Muscle of leg (tissue), 11 donors: Measurements from ENCODE around the gene FAF1. TPM values are rescaled to one million over a fixed set of nuclear protein-coding genes. Genes with fewer than 3 reads are reported as not detected.

ENCODE experiments used
- DNase-seq: peaks from one replicate; pipeline ENCODE4 v3.0.0; 2013
- H3K27ac ChIP-seq: one replicate; pipeline ENCODE4 v1.5.1; 2013; ENCODE audit warnings: mild to moderate bottlenecking, low read length, control low read depth
- H3K27me3 ChIP-seq: one replicate; pipeline ENCODE4 v1.6.1; 2013; ENCODE audit warnings: low read length; ENCODE audit not compliant: control insufficient read depth, insufficient read depth
- H3K36me3 ChIP-seq: one replicate; pipeline ENCODE4 v1.6.1; 2013; ENCODE audit warnings: low read length; ENCODE audit not compliant: control insufficient read depth, insufficient read depth
- H3K4me1 ChIP-seq: one replicate; pipeline ENCODE4 v1.6.1; 2013; ENCODE audit warnings: low read length; ENCODE audit not compliant: control insufficient read depth, insufficient read depth
- H3K4me3 ChIP-seq: one replicate; pipeline ENCODE4 v1.5.1; 2013; ENCODE audit warnings: low read length, control low read depth
- H3K9me3 ChIP-seq: replicated peaks from 2 replicates; pipeline ENCODE4 v1.6.1; 2013; ENCODE audit warnings: low read depth, low read length; ENCODE audit not compliant: control insufficient read depth
- WGBS: methylation state at CpG from one replicate; pipeline ENCODE4 v1.1.5; 2013; ENCODE audit warnings: missing lambda C conversion rate; ENCODE audit not compliant: insufficient coverage; 5-methylcytosine and 5-hydroxymethylcytosine counted together
- polyA plus RNA-seq, 8 donors: library from polyadenylated mRNA; unstranded; fragments of 120-200 nt; gene quantifications; one replicate each; pipeline versions ENCODE4 v1.2.1 to v1.2.3, GENCODE V29; 2013; ENCODE audit warnings: inconsistent platforms in 1 of 8, low replicate concordance in 1 of 8; ENCODE audit not compliant: insufficient read length in 8 of 8, insufficient read depth in 1 of 8
- total RNA-seq: library from RNA; stranded (reverse); fragments of 120-200 nt; gene quantifications from one replicate; pipeline ENCODE4 v1.2.4, GENCODE V29; 2013

Gene FAF1
- total and polyA plus RNA-seq, 9 donors, result 35.6 to 51.7 (median 38.6) TPM

DNA sequence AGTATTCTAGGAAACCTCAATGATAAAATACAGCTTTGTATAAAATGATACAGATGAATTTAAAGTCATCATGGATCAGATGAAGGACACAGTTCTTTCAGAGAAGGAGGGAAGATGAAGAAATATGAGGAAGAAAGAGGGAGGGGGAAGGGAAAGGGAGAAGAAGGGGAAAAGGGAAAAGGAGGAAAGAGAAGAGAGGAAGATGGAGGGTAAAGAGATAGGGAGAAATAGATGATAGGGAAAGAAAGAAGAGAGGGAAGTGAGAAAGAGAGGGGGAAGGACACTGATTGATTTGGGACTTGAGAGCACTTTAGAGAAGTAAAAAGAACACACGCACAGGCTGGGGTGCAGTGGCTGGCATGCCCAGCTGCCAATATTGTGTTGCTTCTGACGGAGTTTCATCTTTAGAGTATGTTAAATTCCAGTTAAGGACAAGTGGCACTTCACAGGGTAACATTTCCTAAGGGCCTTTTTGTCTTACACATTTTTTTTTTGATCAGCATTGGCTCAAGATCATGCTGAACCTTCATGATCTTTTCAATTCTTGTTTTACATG lies 300.9 kb downstream of the FAF1 start:
- Histone ChIP-seq H3K36me3 (no peaks in the 10 kb centered on the region), H3K4me3 (no peak overlapping the region), H3K4me1 (no peaks in the 10 kb centered on the region), H3K27ac (no peak overlapping the region), H3K27me3 (no peaks in the 10 kb centered on the region), H3K9me3 (no peaks in the 10 kb centered on the region)
- WGBS, result 75% methylated on average over 2 of the region's 2 CpGs
- no peak for DNase-seq

DNA sequence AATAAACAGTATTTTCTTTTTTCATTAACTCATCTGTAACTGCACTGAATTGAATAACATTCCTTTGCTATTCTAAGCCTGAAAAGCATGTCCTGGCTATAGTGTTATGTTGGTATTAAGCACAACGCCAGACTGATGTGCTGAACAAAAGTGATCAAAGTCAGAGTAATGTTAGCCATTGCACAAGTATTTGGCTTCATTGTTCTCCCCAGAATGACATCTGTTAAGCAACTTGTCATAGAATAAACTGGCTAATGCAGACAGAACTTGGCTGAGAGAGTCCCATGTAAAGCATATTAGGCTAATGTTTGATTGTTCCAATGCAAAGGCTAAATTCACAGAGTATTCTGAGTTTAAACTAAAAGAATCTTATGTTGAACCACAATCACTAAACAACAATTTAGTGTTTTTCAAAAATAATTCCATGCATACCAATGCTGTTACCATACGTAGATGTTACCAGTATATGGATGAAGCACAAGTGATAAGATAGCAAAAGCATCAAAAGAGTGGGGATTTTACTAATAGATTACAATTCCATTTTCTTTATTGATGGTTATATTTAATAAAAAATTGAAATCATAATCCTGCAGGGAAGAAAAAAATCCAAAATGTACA lies 301.5 kb downstream of the FAF1 start:
- WGBS, result no CpG with 5 or more reads among the region's 2 CpGs
- no peak overlapping the region for H3K27ac ChIP-seq
- DNase-seq, result no peak
- no peaks in the 10 kb centered on the region for H3K27me3 ChIP-seq
- no peak overlapping the region for H3K4me3 ChIP-seq
- no peaks in the 10 kb centered on the region for H3K36me3 ChIP-seq
- no peaks in the 10 kb centered on the region for H3K9me3 ChIP-seq
- no peaks in the 10 kb centered on the region for H3K4me1 ChIP-seq

DNA sequence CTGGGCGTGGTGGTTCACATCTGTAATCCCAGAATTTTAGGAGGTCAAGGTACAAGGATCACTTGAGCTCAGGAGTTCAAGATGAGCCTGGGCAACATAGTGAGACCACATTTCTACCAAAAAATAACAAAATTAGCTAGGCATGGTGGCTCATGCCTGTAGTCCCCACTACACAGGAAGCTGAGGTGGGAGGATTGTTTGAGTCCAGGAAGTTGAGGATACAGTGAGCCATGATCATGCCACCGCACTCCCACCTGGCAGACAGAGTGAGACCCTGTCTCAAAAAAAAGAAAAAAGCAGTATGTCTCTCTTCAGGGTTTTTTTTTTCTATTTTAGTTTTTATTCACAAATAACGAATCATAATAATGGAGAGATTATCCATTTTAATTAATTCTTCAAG lies 303.1 kb downstream of the FAF1 start:
- no peaks in the 10 kb centered on the region for H3K27me3 ChIP-seq
- H3K9me3 ChIP-seq, result no peaks in the 10 kb centered on the region
- WGBS, result no CpG with 5 or more reads among the region's 3 CpGs
- H3K27ac ChIP-seq, result no peak overlapping the region
- no peak for DNase-seq
- no peaks in the 10 kb centered on the region for H3K36me3 ChIP-seq
- no peaks in the 10 kb centered on the region for H3K4me1 ChIP-seq
- no peak overlapping the region for H3K4me3 ChIP-seq

DNA sequence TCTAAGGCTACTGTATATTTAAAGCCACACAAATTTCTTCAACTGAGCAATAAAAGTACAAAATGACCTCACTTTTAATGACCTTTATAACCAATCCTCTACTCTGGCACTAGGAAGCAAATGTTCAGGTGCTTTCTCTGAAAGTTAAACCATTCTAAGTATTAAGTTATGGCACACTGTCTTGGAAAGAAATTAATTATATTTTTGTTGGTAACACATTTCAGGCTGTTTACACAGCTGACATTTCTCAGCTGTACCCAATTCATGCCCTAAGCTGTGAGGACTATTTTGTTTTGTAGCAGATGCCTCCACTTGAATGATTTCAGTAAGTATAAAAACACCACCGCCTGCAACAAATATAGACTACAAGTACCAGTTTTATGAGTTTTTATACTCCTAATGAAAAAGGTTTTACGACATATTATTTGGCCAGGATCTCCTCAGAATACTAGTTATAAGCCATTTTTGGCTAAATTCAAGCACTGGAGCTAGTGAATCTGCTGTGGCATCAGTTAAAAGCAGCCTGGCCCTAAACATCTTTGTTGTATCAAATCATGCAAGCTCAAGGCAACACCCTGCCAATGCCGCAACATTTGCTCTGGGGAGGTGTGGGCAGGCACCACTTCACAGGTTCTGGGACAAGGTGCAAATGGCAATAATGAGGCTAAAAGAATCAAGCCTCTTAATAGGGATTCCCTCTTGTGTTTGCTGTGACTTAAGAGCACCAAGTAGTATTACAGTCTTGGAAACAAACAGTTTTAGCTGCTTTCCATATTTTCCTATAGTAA lies 308.4 kb downstream of the FAF1 start:
- no peak for DNase-seq
- no peaks in the 10 kb centered on the region for H3K27me3 ChIP-seq
- no CpG with 5 or more reads among the region's 3 CpGs for WGBS
- H3K36me3 ChIP-seq, result no peaks in the 10 kb centered on the region
- H3K4me1 ChIP-seq, result no peaks in the 10 kb centered on the region
- H3K9me3 ChIP-seq, result no peaks in the 10 kb centered on the region
- no peak overlapping the region for H3K4me3 ChIP-seq
- no peak overlapping the region for H3K27ac ChIP-seq

DNA sequence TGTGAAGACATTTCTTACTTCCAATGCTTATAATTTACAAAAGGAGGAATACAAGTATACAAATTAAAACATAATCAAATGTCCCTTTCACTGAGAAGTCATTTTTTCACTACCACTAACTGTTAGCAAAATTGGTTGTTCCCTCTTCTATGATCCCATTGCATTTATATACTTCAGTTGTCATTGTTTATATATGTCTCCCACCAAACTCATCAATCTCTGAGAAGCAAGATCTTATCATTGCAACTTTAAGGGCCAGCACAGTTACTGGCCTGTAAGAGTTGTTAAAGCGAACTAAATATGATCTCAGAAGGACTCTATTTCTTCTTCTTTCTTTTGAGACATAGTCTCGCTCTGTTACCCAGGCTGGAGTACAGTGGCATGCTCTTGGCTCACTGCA lies 313.5 kb downstream of the FAF1 start:
- Histone ChIP-seq H3K27ac (no peak overlapping the region), H3K36me3 (no peaks in the 10 kb centered on the region), H3K4me3 (no peak overlapping the region), H3K4me1 (no peaks in the 10 kb centered on the region), H3K27me3 (no peaks in the 10 kb centered on the region), H3K9me3 (no peaks in the 10 kb centered on the region)
- no peak for DNase-seq
- 93% methylated on average over 2 of the region's 2 CpGs for WGBS

DNA sequence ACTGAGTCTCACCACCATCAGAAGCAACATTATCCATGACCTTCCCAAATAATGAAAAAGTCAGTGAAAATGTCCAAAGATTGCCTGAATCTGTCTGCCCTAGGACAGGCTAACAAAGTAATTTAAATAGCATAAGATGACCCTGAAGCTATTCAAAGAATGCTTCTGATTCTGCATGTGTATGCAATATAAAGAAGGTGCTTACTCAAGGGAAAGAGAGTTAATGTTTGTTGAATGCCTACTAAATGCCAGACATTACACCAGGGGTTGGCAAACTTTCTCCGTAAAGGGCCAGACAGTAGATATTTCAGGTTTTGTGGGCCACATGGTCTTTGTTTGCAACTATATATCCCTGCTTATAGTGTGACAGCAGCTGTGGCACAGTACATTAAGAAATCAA lies 314.9 kb downstream of the FAF1 start:
- Histone ChIP-seq H3K36me3 (no peaks in the 10 kb centered on the region), H3K9me3 (no peaks in the 10 kb centered on the region), H3K27me3 (no peaks in the 10 kb centered on the region), H3K4me1 (no peaks in the 10 kb centered on the region), H3K4me3 (no peak overlapping the region), H3K27ac (no peak overlapping the region)
- WGBS, result 100% methylated on average over 1 of the region's 1 CpG
- DNase-seq, result no peak

DNA sequence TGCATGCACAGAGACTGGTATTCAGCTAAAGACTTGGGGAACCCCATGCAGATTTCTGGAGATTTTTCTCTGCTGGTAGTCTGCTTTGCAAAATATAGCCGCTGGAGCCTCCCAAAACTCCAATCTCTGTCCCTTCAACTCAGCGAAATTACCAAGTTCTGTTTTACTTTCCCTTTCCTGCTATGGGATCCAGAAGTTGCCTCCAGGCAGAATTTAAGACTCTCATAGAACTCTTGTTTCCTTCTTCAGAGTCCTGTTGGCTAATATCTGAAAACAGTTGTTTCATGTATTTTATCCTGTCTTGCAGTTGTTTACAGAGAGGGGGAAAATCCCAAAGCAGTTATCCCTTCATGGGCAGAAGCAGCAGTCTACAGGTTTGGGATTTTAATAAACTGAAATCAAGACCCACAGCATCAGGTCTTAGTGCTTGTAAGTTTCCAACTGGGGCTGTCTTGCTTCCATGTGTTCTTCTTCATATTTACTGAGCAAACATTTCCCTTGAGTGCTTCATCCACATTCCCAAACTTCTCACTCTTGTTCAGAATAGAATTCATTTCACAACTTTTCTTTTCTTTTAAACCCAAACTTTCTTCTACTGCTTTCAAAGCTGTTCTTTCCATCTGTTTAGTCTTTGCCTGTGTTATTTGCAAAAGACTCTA lies 315.5 kb downstream of the FAF1 start:
- Histone ChIP-seq H3K27me3 (no peaks in the 10 kb centered on the region), H3K9me3 (no peaks in the 10 kb centered on the region), H3K4me3 (no peak overlapping the region), H3K27ac (no peak overlapping the region), H3K36me3 (no peaks in the 10 kb centered on the region), H3K4me1 (no peaks in the 10 kb centered on the region)
- no peak for DNase-seq
- WGBS, result 88% methylated on average over 1 of the region's 2 CpGs

DNA sequence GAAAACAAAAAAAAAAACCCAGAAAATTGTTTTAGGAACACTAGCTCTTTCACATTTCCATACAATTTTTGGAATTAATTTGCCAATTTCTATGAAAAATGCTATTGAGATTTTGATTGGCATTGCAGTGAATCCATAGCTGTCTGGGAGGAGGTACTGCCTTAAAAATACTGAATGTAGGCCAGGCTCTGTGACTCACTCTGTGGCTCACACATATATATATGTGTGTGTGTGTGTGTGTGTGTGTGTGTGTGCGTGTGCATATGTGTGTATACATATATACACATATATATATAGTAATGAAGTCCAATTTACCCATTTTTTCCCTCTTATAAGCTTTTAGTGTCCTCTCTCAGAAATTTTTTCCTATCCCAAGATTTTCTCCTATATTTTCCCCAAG lies 322.6 kb downstream of the FAF1 start:
- H3K27ac ChIP-seq, result no peak overlapping the region
- H3K4me3 ChIP-seq, result no peak overlapping the region
- no peak for DNase-seq
- H3K9me3 ChIP-seq, result no peaks in the 10 kb centered on the region
- no CpG with 5 or more reads among the region's 1 CpG for WGBS
- no peaks in the 10 kb centered on the region for H3K4me1 ChIP-seq
- no peaks in the 10 kb centered on the region for H3K36me3 ChIP-seq
- H3K27me3 ChIP-seq, result no peaks in the 10 kb centered on the region

DNA sequence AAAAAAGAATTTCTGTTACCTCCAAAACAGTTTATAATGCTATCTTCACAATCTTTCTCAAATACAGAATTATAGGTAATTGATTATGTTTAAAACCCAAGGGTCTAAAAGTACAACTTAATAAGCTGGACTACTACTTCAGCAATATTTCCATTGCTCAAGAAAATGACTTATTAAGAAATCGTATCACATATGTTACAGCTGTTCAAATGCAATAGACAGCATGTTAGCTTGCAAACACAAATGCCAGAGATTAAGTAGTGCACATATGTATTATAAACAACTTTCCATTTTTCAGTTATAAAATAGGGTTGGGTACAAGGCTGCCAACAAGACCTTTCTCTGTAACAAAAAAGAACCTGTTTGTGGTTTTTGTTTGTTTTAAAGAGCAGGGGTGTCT lies 325.8 kb downstream of the FAF1 start:
- no peaks in the 10 kb centered on the region for H3K4me1 ChIP-seq
- no peak overlapping the region for H3K27ac ChIP-seq
- no peaks in the 10 kb centered on the region for H3K27me3 ChIP-seq
- no peaks in the 10 kb centered on the region for H3K36me3 ChIP-seq
- WGBS, result no CpG with 5 or more reads among the region's 1 CpG
- H3K4me3 ChIP-seq, result no peak overlapping the region
- no peaks in the 10 kb centered on the region for H3K9me3 ChIP-seq
- no peak for DNase-seq

DNA sequence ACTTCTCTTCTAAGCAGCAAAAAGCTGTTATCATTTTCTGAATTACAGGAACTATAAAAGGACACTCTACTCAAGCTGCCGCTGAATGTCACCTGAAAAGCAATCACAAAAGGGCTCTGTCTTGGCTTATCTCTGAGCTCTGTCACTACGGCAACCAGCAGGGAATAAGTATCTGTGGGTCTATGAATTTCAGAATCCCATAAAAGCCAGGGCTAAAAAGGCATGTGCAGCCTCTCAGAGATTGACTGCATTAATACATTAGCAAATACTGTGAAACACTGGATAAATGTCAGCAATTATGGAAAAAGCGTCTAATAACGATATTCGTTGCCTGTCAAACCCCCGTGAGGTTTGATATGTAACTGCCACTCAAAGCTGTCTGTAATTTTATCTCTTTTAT lies 326.6 kb downstream of the FAF1 start:
- Histone ChIP-seq H3K27me3 (no peaks in the 10 kb centered on the region), H3K4me3 (no peak overlapping the region), H3K9me3 (no peaks in the 10 kb centered on the region), H3K4me1 (no peaks in the 10 kb centered on the region), H3K36me3 (no peaks in the 10 kb centered on the region), H3K27ac (no peak overlapping the region)
- DNase-seq, result no peak
- whole genome bisulfite sequencing, result no CpG with 5 or more reads among the region's 6 CpGs
